ENCODE results near the gene DSTYK.
"Not testable (repeated sequence)": the region's sequence is repeated elsewhere in the genome, so short reads cannot be mapped to it uniquely, and the experiment has no call there.

DSTYK gene

GRCh38 chr1:205171369-205171768 lies 40.1 kb downstream of the DSTYK start:
- no peak for DNase-seq

DNA sequence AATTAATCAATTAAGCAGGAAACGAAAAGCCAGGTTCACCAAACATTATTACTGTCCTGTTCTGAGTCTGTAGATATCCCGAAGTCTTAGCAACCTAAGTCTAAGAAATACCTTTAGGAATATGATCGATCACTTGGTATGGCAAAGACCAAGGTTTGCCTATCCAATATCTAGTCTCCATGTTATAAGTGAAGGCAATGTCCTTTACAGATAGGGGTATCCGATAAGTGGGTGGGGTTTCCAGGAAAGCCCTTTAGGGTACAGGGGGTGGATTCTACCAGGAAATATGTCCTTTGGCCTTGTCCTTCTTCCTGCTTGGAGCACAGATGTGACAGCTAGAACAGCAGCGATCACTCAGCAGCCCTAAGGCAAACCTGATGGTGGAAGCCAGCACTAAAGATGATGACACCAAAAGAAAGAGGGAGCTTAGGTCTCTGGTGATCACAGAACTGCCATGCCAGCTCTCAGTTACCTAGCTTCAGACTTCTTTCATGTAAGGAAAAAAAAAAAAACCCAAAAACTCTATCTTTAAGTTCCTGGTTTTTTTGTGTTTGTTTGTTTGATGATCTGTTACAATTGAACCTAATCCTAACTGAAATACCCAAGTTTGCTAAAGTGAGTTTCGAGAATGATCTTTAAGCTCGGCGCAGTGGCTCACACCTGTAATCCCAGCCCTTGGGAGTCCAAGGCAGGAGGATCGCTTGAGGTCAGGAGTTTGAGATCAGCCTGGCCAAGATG lies 40.8 kb downstream of the DSTYK start:
- no peak for DNase-seq

DNA sequence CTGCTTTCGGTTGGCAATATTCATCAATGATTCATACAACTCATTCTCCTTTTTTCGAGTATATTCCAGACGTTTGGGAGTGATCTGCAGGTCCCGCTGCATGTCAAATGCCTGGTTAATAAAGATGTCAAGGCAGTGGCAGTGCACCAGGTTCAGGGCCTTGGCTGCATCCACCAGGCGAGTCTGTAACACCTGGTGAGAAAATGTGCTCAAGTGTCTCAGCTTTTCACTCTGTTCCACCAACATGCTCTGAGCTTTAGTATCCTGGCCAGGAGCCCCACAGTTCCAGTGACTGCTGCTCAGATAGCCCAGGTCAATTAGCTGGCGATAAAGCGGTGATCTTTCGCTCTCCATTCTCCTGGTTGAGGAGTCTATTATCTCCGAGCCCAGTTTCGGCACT lies 42.3 kb downstream of the DSTYK start:
- no peak for DNase-seq

DNA sequence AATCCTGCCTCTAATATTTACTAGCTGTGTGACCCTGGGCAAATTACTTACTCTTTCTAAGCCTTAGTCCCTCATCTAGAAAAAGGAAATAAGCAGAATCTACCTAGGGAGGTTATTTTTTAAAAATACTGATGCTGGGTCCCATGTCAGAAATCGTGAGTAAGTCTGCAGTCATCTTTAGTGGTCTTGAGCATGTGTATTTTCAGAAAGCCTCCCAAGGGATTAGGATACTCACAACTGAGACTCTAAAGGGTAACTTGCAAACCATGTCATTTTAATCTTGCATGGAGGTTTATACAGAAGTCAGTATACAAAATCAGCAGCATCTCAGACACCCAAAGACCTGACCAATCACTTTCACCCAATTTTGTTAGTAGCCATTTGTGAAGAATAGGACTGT lies 43.2 kb downstream of the DSTYK start:
- peak; percentile 62 for DNase-seq

DNA sequence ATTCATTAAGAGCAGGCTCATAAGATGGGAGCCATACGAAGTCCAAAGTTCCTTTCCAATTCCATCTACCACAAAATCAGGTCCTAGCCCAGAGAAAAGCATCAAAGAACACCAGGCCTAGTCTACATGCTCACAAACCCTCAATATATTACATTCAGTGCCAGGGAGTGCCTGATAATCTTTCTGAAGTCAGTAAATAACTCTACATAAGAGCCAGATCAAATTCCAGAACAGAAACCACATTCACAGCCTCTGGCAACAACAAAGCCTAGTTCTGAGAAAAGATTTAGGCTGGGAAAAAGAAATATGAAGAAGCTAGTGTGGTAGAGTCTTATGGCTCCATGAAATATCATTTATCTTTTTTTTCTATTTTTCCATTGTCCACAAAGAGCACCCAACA lies 49.2 kb downstream of the DSTYK start:
- DNase-seq = no peak

- no peak for DNase-seq
Measured at GRCh38 chr1:205161076-205161475, 50.4 kb downstream of the DSTYK start.

DNA sequence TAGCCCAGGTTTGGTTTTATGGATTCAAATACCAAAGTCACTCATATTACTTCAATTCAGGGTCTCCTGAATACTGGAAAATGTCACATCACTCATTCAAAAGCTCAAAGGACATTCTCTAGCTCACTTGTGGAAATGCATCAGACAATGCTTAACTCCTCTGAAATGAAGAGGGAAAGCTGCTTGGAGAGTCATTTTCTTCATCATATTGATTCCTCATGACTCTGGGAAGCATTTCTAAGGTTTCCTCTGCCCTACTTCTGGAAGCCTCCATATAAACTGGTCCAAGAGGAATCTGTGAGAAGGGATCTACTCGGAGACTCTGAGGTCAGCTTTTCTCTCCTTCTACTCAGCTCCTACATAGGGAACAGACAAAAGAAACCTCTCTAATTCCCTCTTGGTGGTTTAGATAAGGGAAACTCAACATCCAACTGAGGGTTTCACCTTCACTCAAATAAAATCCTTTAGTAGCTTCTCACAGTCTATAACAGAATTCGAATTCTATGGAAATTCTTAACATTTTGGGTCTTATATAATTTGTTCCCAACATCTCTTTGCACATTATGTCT lies 53.4 kb downstream of the DSTYK start:
- no peak for DNase-seq

GRCh38 chr1:205155665-205156377 lies 55.7 kb downstream of the DSTYK start:
- DNase-seq = not testable (repeated sequence)

- no peak for DNase-seq
Measured at GRCh38 chr1:205152505-205152904, 59.0 kb downstream of the DSTYK start.

GRCh38 chr1:205150651-205151428 lies 60.7 kb downstream of the DSTYK start:
- DNase-seq = no peak

GRCh38 chr1:205147191-205147835 lies 64.2 kb downstream of the DSTYK start:
- DNase-seq = peak; percentile 94

GRCh38 chr1:205144751-205145150 lies 66.8 kb downstream of the DSTYK start:
- peak; percentile 77 for DNase-seq

- no peak for DNase-seq
Measured at GRCh38 chr1:205144046-205144720, 67.3 kb downstream of the DSTYK start.

- DNase-seq = no peak
Measured at GRCh38 chr1:205142102-205142469, 69.4 kb downstream of the DSTYK start.

- DNase-seq = peak; percentile 78
Measured at GRCh38 chr1:205141236-205142101, 70.0 kb downstream of the DSTYK start.

GRCh38 chr1:205140113-205140512 lies 71.4 kb downstream of the DSTYK start:
- no peak for DNase-seq

- no peak for DNase-seq
Measured at GRCh38 chr1:205137901-205138300, 73.6 kb downstream of the DSTYK start.

- no peak for DNase-seq
Measured at GRCh38 chr1:205133287-205133686, 78.2 kb downstream of the DSTYK start.

- no peak for DNase-seq
Measured at GRCh38 chr1:205129447-205130029, 82.0 kb downstream of the DSTYK start.

DNA sequence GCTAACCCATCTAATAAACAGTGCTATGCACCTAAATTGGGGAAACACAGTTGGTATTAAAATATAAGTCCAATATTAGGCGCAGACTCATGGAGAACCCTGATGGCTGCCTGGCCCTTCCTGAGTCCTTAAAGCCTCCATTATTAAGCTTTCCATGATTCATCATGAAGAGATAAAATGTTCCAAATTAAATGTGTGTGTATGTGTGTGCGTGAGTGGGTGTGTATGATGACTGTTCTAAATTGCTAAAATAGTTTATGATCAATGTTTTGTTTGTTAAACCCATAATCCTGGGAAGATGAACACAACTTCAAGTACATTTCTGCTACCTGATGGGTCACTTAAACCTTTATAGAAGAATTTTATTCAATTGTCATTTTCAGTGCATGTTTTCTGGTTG lies 83.5 kb downstream of the DSTYK start:
- no peak for DNase-seq

DNA sequence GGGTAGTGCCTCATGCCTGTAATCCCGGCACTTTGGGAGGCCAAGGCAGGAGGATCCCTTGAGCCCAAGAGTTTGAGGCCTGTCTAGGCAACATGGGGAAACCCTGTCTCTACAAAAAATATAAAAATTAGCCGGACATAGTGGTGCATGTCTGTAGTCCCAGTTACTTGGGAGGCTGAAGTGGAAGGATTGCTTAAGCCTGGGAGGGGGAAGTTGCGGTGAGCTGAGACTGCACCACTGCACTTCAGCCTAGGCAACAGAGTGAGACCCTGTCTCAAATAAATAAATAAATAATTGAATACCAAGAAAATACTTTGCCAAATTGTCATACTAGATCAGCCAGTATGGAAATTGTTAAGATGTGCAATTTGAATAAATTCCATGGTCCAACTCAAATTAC lies 83.9 kb downstream of the DSTYK start:
- no peak for DNase-seq

All from fibroblast of skin of right biceps (primary cell).